Gastroesophageal sphincter (tissue), 4 donors: ENCODE results near the gene CENPX. TPM values are rescaled to one million over a fixed set of nuclear protein-coding genes. Genes with fewer than 3 reads are reported as not detected.

Experiments used
- ATAC-seq: fragments of 150-250 bp; one replicate; pipeline ENCODE4 v1.9.1; 2016; ENCODE audit warnings: mild to moderate bottlenecking, moderate library complexity
- H3K27ac ChIP-seq, 4 donors: fragments of 200-600 bp; sonication (generic) in 3 of 4; 1 replicate in 3 of 4; 2 replicates in 1 of 4; pipeline ENCODE4 v1.5.1; 2016 to 2019
- H3K27me3 ChIP-seq: fragments of 200-600 bp; sonication (generic); one replicate; pipeline ENCODE4 v1.5.1; 2019
- H3K36me3 ChIP-seq, 2 donors: fragments of 200-600 bp; sonication (generic); one replicate each; pipeline ENCODE4 v1.5.1; 2019; ENCODE audit warnings: control low read depth in 1 of 2
- H3K4me1 ChIP-seq, 3 donors: fragments of 200-600 bp; sonication (generic); 1 replicate in 2 of 3; 2 replicates in 1 of 3; pipeline ENCODE4 v1.5.1; 2016 to 2019; ENCODE audit warnings: control low read depth in 2 of 3
- H3K4me3 ChIP-seq, 2 donors: fragments of 200-600 bp; sonication (generic); one replicate each; pipeline ENCODE4 v1.5.1; 2019; ENCODE audit warnings: mild to moderate bottlenecking in 1 of 2, moderate library complexity in 1 of 2
- H3K9me3 ChIP-seq, 3 donors: fragments of 200-600 bp; sonication (generic); one replicate each; pipeline ENCODE4 v1.5.1; 2017 to 2019; ENCODE audit warnings: control low read depth in 2 of 3
- EP300 ChIP-seq: sonication (generic); formaldehyde crosslinking; IDR thresholded peaks from one replicate; pipeline ENCODE4 v1.6.1; 2017; ENCODE audit warnings: antibody characterized with exemption, mild to moderate bottlenecking
- POLR2A ChIP-seq, 2 donors: fragments of 450-650 bp; IDR thresholded peaks; one replicate each; pipeline ENCODE4 v1.6.1; 2017; ENCODE audit warnings: antibody characterized with exemption in 2 of 2, mild to moderate bottlenecking in 2 of 2, moderate library complexity in 1 of 2
- POLR2AphosphoS5 ChIP-seq: sonication (generic); formaldehyde crosslinking; IDR thresholded peaks from one replicate; pipeline ENCODE4 v1.6.1; 2017; ENCODE audit warnings: antibody characterized with exemption
- WGBS, 2 donors: methylation state at CpG; one replicate each; pipeline ENCODE4 v1.1.5; 2018; ENCODE audit warnings: low coverage in 1 of 2; 5-methylcytosine and 5-hydroxymethylcytosine counted together
- total RNA-seq, 4 donors: library from RNA; depleted of rRNA; stranded (reverse); fragments of >200 nt; gene quantifications; one replicate each; pipeline ENCODE4 v1.1.0, GENCODE V29; 2016
- TF ChIP-seq, protein P1 (sequence below), 4 experiments: fragments of 200-600 bp in 2 of 4; fragments of 450-650 bp in 2 of 4; sonication (generic) in 1 of 4; IDR thresholded peaks; one replicate each; pipeline ENCODE4 v1.5.1; 2017 to 2019; ENCODE audit warnings: antibody characterized with exemption in 4 of 4, mild to moderate bottlenecking in 2 of 4, moderate library complexity in 2 of 4

The CENPX gene
- total RNA-seq, 4 donors from 2014 or later = 65.3 to 110 (median 78.8) TPM

GRCh38 chr17:82020572-82021106 is 2.0 kb downstream of the CENPX start:
- peaks cover 0 to 28% of the 10 kb centered on the region in 2 donors for H3K36me3 ChIP-seq
- TF ChIP-seq, protein P1, sequence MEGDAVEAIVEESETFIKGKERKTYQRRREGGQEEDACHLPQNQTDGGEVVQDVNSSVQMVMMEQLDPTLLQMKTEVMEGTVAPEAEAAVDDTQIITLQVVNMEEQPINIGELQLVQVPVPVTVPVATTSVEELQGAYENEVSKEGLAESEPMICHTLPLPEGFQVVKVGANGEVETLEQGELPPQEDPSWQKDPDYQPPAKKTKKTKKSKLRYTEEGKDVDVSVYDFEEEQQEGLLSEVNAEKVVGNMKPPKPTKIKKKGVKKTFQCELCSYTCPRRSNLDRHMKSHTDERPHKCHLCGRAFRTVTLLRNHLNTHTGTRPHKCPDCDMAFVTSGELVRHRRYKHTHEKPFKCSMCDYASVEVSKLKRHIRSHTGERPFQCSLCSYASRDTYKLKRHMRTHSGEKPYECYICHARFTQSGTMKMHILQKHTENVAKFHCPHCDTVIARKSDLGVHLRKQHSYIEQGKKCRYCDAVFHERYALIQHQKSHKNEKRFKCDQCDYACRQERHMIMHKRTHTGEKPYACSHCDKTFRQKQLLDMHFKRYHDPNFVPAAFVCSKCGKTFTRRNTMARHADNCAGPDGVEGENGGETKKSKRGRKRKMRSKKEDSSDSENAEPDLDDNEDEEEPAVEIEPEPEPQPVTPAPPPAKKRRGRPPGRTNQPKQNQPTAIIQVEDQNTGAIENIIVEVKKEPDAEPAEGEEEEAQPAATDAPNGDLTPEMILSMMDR (IDR thresholded peaks at IDR 0.05) = no peak
- no peak for TF ChIP-seq EP300
- no peak for TF ChIP-seq POLR2A (IDR thresholded peaks at IDR 0.05)
- no peak for TF ChIP-seq POLR2AphosphoS5
- H3K4me3 ChIP-seq = no peak overlapping the region
- no peak for ATAC-seq
- no peak overlapping the region for H3K27ac ChIP-seq
- peaks cover 0 to 49% (median 25%) of the 10 kb centered on the region in 3 donors for H3K4me1 ChIP-seq
- H3K27me3 ChIP-seq = no peaks in the 10 kb centered on the region
- 59% methylated on average over 12 of the region's 14 CpGs; no CpG with 5 or more reads in 1 of the 2 donors for WGBS, 2 donors
- H3K9me3 ChIP-seq = no peaks in the 10 kb centered on the region

GRCh38 chr17:82019690-82020571 is 2.7 kb downstream of the CENPX start:
- TF ChIP-seq, protein P1 (IDR thresholded peaks at IDR 0.05) = peak in 3 of 4 experiments; percentile 44 to 75 (median 54)
- TF ChIP-seq POLR2AphosphoS5 = no peak
- WGBS, 2 donors = no CpG with 5 or more reads among the region's 34 CpGs
- H3K27me3 ChIP-seq = no peaks in the 10 kb centered on the region
- peaks cover 0 to 28% of the 10 kb centered on the region in 2 donors for H3K36me3 ChIP-seq
- H3K4me3 ChIP-seq = no peak overlapping the region
- no peak overlapping the region for H3K27ac ChIP-seq
- no peaks in the 10 kb centered on the region for H3K9me3 ChIP-seq
- peaks cover 0 to 49% (median 25%) of the 10 kb centered on the region in 3 donors for H3K4me1 ChIP-seq
- ATAC-seq = no peak

GRCh38 chr17:82018989-82019689 is 3.5 kb downstream of the CENPX start:
- whole genome bisulfite sequencing, 2 donors = 88% methylated on average over 8 of the region's 33 CpGs; no CpG with 5 or more reads in 1 of the 2 donors
- H3K4me1 ChIP-seq = peaks cover 0 to 41% (median 24%) of the 10 kb centered on the region in 3 donors
- no peak overlapping the region for H3K27ac ChIP-seq
- no peaks in the 10 kb centered on the region for H3K27me3 ChIP-seq
- no peak for TF ChIP-seq POLR2AphosphoS5
- no peak for TF ChIP-seq POLR2A (IDR thresholded peaks at IDR 0.05)
- TF ChIP-seq, protein P1 (IDR thresholded peaks at IDR 0.05) = no peak
- TF ChIP-seq EP300 = no peak
- no peak overlapping the region for H3K4me3 ChIP-seq
- no peak for ATAC-seq
- peaks cover 0 to 28% of the 10 kb centered on the region in 2 donors for H3K36me3 ChIP-seq
- H3K9me3 ChIP-seq = no peaks in the 10 kb centered on the region

- no peaks in the 10 kb centered on the region for H3K9me3 ChIP-seq
- WGBS, 2 donors = 80% methylated on average over 2 of the region's 19 CpGs; no CpG with 5 or more reads in 1 of the 2 donors
- H3K4me3 ChIP-seq = no peak overlapping the region
- no peak for TF ChIP-seq EP300
- no peak for TF ChIP-seq POLR2A (IDR thresholded peaks at IDR 0.05)
- TF ChIP-seq, protein P1 (IDR thresholded peaks at IDR 0.05) = no peak
- no peak for TF ChIP-seq POLR2AphosphoS5
- no peak overlapping the region for H3K27ac ChIP-seq
- ATAC-seq = no peak
- H3K36me3 ChIP-seq = peaks cover 0 to 28% of the 10 kb centered on the region in 2 donors
- no peaks in the 10 kb centered on the region for H3K27me3 ChIP-seq
- H3K4me1 ChIP-seq = peaks cover 0 to 33% (median 17%) of the 10 kb centered on the region in 3 donors
Measured at GRCh38 chr17:82018152-82018988, 4.3 kb downstream of the CENPX start.
